GM19455 (cell line): Measurements from ENCODE around the gene GGN.
"Not testable (repeated sequence)": the region's sequence is repeated elsewhere in the genome, so short reads cannot be mapped to it uniquely, and the experiment has no call there.

Experiments
- ATAC-seq: cut with Tn5 transposase; IDR thresholded peaks from one replicate; pipeline ENCODE4 v1.9.1; 2021; ENCODE audit not compliant: unreplicated experiment

Gene GGN, protein sequence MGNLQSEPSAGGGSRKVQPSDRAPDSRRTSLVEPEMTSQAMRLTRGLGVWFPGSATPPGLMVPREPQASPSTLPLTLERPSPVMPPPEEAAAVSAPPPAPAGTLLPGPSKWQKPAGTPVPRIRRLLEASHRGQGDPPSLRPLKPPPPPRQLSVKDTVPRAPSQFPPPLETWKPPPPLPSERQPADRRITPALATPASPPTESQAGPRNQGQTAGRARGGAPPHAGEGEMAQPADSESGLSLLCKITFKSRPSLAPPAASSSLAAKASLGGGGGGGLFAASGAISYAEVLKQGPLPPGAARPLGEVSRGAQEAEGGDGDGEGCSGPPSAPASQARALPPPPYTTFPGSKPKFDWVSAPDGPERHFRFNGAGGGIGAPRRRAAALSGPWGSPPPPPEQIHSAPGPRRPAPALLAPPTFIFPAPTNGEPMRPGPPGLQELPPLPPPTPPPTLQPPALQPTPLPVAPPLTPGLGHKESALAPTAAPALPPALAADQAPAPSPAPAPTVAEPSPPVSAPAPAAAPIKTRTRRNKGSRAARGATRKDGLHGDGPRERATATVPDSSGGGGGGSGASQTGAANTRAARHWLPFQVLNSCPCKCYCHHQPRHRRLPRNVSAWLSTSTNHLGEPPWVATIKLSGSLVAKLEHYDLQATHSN

DNA sequence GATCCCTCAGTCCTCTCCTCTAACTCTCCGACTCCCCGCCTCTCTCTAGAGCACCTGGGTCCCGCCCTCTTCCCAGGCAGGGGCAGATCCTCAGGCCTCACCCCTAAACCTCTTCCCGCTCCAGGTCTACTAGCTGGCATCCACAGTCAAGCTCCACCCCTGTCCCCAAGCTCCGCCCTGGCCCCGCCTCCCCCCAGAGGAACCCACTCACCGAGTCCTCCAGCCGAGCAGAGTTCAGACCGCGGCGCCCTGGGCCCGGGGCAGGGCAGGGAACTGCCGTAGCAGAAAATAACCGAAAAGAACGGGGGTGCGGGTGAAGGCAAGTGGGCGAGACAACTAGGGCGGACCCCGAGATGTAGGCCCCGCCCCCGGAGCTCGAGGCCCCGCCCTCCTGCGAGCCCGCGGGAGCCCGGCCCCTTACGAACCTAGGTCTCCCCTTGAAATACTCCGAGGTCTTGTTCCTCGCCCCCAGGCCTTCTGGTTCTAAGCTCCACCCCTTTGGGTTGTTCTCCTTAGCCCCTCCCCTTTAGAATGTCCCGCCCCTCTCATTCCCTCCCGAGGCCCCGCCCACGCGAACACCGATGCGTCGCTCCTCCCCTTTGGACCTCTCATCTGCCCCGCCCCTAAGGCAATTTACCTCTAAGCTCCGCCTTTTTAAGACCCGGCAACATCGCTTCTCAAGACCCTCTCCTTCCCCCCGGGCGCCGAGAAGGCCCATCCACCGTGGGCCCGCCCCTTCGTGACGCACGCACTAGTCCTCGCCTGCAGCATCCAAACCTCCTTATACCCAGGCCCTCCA, at the start of gene GGN:
TSS of gene GGN (minus strand) at position 485 of the 799 bp plus-strand sequence. CDS start 773 bp downstream, outside the sequence.
- peak; percentile 49 for ATAC-seq

DNA sequence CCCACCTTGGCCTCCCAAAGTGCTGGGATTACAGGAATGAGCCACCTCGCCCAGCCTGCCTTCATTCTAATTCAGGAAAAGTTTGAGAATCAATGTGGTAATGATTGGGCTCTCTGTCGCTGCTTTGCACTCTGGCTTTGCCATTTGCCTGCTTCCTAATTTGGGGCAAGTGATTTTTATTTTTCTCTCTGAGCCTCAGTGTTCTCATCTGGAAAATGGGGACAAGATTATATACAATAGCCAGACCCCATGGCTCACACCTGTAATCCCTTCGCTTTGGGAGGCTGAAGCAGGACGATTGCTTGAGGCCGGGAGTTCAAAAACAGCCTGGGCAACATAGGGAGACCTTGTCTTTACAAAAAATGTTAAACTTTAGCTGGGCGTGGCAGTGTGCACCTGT, 49.5 kb upstream of the GGN start:
- no peak for ATAC-seq

DNA sequence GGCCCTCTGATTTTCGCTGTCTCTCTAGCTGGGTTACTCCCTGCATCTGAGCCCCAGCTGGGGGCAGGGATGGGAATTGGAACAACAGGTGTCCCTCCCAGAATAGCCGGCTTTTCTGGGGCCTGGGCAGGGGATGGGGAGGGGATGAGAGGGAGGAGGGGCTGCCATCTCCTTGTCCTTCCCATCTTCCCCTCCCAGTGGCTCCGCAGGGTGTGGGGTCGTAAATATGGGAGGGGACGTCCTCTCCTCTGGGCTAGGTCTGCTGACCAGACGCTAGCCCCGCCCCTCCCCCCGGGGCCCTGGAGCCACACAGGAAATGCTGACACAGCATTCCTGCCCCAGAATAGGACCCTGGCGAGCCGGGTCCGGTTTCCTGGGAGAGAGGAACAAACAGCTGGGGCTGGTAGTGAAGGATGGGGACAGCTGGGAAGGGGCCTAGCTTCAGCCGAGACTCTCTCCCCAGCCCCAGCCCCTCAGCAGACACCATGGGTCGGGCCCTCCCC, 46.8 kb upstream of the GGN start:
- ATAC-seq, result no peak

- ATAC-seq, result no peak
Measured at GRCh38 chr19:38433268-38433733, 45.5 kb upstream of the GGN start, which contains the start of gene RYR1. TSS of gene RYR1 (plus strand) at chr19:38433691. CDS start at chr19:38433830, 139 bp downstream.

- ATAC-seq, result no peak
Measured at GRCh38 chr19:38430931-38431330, 43.1 kb upstream of the GGN start.

GRCh38 chr19:38429811-38430156, 42.0 kb upstream of the GGN start:
- ATAC-seq, result no peak

GRCh38 chr19:38429055-38429810, 41.4 kb upstream of the GGN start:
- ATAC-seq, result no peak

- ATAC-seq, result not testable (repeated sequence)
Measured at GRCh38 chr19:38427035-38427677, 39.3 kb upstream of the GGN start.

DNA sequence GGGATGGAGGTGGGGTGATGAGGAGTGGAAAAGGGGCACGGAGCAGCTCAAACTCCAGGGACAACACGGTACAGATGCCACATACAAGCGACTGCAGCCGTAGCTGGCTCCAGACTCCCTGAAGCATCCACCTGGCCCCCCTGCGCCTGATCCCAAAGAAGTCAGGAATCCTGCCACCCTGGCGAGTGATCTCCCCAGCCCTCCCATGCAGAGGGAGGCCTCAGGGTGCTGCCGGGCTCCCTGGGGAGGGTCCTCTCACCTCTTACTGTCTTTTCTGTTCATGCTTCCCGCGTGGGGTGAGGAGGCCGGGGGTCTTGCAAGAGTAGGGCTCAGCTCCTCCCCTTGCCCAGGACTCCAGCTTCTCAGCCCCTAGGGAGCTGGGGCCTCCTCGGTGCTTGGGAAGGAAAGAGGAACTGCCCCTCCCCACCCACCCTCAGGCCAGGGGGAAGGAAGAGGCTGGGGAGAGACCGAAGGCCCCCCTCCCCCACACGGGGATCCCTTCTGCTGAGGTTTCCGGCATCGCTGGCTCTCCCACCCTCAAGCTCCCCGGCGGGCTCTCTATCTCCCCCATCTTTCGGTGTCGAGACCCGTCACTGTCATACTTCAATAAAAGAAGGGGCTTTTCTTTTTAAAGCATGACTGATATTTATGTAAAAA, 38.1 kb upstream of the GGN start, which contains the start of gene RASGRP4:
TSS of gene RASGRP4 (minus strand) at position 410 of the 657 bp plus-strand sequence. CDS start at position 282, 128 bp downstream.
- ATAC-seq, result no peak

GRCh38 chr19:38425222-38425809, 37.5 kb upstream of the GGN start:
- no peak for ATAC-seq

GRCh38 chr19:38424272-38424671, 36.4 kb upstream of the GGN start:
- ATAC-seq, result no peak

GRCh38 chr19:38422438-38422837, 34.6 kb upstream of the GGN start:
- ATAC-seq, result no peak

DNA sequence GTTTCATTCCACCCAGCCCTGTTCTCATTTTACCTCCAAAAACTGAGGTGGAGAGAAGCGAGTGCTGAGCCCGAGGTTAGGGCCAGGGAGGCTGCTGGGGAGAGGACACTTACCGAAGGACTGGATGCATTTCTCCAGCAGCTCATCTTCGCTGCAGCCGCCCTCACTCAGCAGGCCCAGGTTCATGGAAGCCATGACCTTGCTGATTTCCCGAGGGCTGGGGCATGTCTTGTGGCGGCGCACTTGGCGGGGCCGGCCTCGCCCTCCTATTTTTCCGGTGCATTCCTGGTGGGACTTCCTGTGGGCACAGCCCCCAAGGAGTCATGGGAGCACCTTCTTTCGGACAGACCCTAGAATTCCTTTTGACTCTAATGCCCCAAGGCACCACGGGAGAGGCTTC, 34.0 kb upstream of the GGN start:
- ATAC-seq, result no peak

GRCh38 chr19:38420935-38421334, 33.1 kb upstream of the GGN start:
- no peak for ATAC-seq

- ATAC-seq, result no peak
Measured at GRCh38 chr19:38417544-38418506, 30.0 kb upstream of the GGN start.

- ATAC-seq, result no peak
Measured at GRCh38 chr19:38417146-38417543, 29.3 kb upstream of the GGN start.

- ATAC-seq, result no peak
Measured at GRCh38 chr19:38413416-38413815, 25.6 kb upstream of the GGN start.

GRCh38 chr19:38412961-38413360, 25.1 kb upstream of the GGN start:
- no peak for ATAC-seq
